ENCODE data around the gene DOHH.

GRCh38 chr19:3492919-3493318 is 7.6 kb downstream of the DOHH start:
- TF ChIP-seq POLR2A (IDR thresholded peaks at IDR 0.05): no peak
- TF ChIP-seq CTCF (IDR thresholded peaks at IDR 0.05): no peak

Data from vagina (tissue), 2 donors.